Activated T-cell treated with anti-CD3 and anti-CD28 coated beads, Interleukin-2, amount 50 U/mL, for 72 hours (primary cell): ENCODE results near the gene ASPA. TPM values are rescaled to one million over a fixed set of nuclear protein-coding genes. Genes with fewer than 3 reads are reported as not detected.

Experiments used
- ATAC-seq, 2 donors: fragments of 150-1000 bp; cut with Tn5 transposase; replicated peaks in 1 of 2; 2 replicates each; pipeline ENCODE4 v1.10.0; 2021; ENCODE audit warnings: moderate library complexity in 2 of 2, mild to moderate bottlenecking in 1 of 2
- DNase-seq, 2 donors: peaks; one replicate each; pipeline ENCODE4 v3.0.0; 2021 to 2022; ENCODE audit warnings: mixed read lengths in 1 of 2
- H3K27ac Mint-ChIP-seq: one replicate; pipeline ENCODE4 v1.8.0; 2022; ENCODE audit warnings: mild to moderate bottlenecking, moderate library complexity, mixed read lengths
- H3K27me3 Mint-ChIP-seq: one replicate; pipeline ENCODE4 v1.8.0; 2022; ENCODE audit warnings: low read depth, mixed read lengths
- H3K36me3 Mint-ChIP-seq, 2 donors: one replicate each; pipeline ENCODE4 v1.8.0; 2022; ENCODE audit warnings: mixed read lengths in 2 of 2, mild to moderate bottlenecking in 1 of 2; ENCODE audit not compliant: insufficient read depth in 2 of 2
- H3K4me1 Mint-ChIP-seq: one replicate; pipeline ENCODE4 v1.8.0; 2022; ENCODE audit warnings: low read depth, mixed read lengths
- H3K4me3 Mint-ChIP-seq, 2 donors: one replicate each; pipeline ENCODE4 v1.8.0; 2022; ENCODE audit warnings: mild to moderate bottlenecking in 2 of 2, mixed read lengths in 2 of 2, moderate library complexity in 2 of 2
- H3K9me3 Mint-ChIP-seq, 2 donors: one replicate each; pipeline ENCODE4 v1.8.0; 2022; ENCODE audit warnings: mixed read lengths in 2 of 2
- total RNA-seq, 2 donors: library from RNA; stranded (reverse); gene quantifications; one replicate each; pipeline ENCODE4 v1.2.3, GENCODE V29; 2022

ASPA gene
- total RNA-seq, 2 donors from 2014 or later = 0.34 TPM; not detected in 1

- H3K4me1 Mint-ChIP-seq = no peaks in the 10 kb centered on the region
Measured at GRCh38 chr17:3479988-3480387, 4.2 kb downstream of the ASPA start.

GRCh38 chr17:3482852-3483251 lies 7.1 kb downstream of the ASPA start:
- Mint-ChIP-seq H3K36me3 (no peaks in the 10 kb centered on the region), H3K9me3 (no peaks in the 10 kb centered on the region), H3K27ac (no peak overlapping the region), H3K4me1 (no peaks in the 10 kb centered on the region), H3K27me3 (peaks cover 38% of the 10 kb centered on the region), H3K4me3 (no peak overlapping the region)
- DNase-seq = no peak
- no peak for ATAC-seq

More at GRCh38 chr17:3479988-3480387, 4.2 kb downstream of the ASPA start:
- Mint-ChIP-seq H3K36me3 (no peaks in the 10 kb centered on the region), H3K27me3 (peaks cover 23% of the 10 kb centered on the region), H3K27ac (no peak overlapping the region), H3K9me3 (no peaks in the 10 kb centered on the region), H3K4me3 (no peak overlapping the region)
- no peak for DNase-seq
- no peak for ATAC-seq

- no peak overlapping the region for H3K27ac Mint-ChIP-seq
- no peaks in the 10 kb centered on the region for H3K36me3 Mint-ChIP-seq
- no peaks in the 10 kb centered on the region for H3K9me3 Mint-ChIP-seq
- no peaks in the 10 kb centered on the region for H3K4me1 Mint-ChIP-seq
- DNase-seq (no peak), ATAC-seq (no peak)
- peaks cover 38% of the 10 kb centered on the region for H3K27me3 Mint-ChIP-seq
- no peak overlapping the region for H3K4me3 Mint-ChIP-seq
Measured at GRCh38 chr17:3485481-3486068, 9.8 kb downstream of the ASPA start.

GRCh38 chr17:3497101-3497500 lies 21.3 kb downstream of the ASPA start:
- no peak overlapping the region for H3K27ac Mint-ChIP-seq
- peaks cover 4% of the 10 kb centered on the region for H3K27me3 Mint-ChIP-seq
- DNase-seq = no peak
- no peaks in the 10 kb centered on the region for H3K36me3 Mint-ChIP-seq
- no peak for ATAC-seq
- H3K4me1 Mint-ChIP-seq = no peaks in the 10 kb centered on the region
- H3K4me3 Mint-ChIP-seq = no peak overlapping the region
- peaks cover 0 to 2% of the 10 kb centered on the region in 2 donors for H3K9me3 Mint-ChIP-seq

GRCh38 chr17:3501344-3501743 lies 25.5 kb downstream of the ASPA start:
- Mint-ChIP-seq H3K4me1 (no peaks in the 10 kb centered on the region), H3K9me3 (peaks cover 0 to 2% of the 10 kb centered on the region in 2 donors), H3K36me3 (no peaks in the 10 kb centered on the region), H3K27me3 (peaks cover 6% of the 10 kb centered on the region), H3K4me3 (no peak overlapping the region), H3K27ac (no peak overlapping the region)
- ATAC-seq = no peak
- no peak for DNase-seq

- Mint-ChIP-seq H3K27ac (no peak overlapping the region), H3K27me3 (peaks cover 9% of the 10 kb centered on the region), H3K9me3 (peaks cover 0 to 2% of the 10 kb centered on the region in 2 donors), H3K4me1 (no peaks in the 10 kb centered on the region), H3K36me3 (no peaks in the 10 kb centered on the region), H3K4me3 (no peak overlapping the region)
- ATAC-seq (no peak), DNase-seq (no peak)
Measured at GRCh38 chr17:3502466-3502865, 26.7 kb downstream of the ASPA start.

- H3K4me1 Mint-ChIP-seq = no peaks in the 10 kb centered on the region
- H3K9me3 Mint-ChIP-seq = peaks cover 0 to 3% of the 10 kb centered on the region in 2 donors
- DNase-seq = no peak
Measured at GRCh38 chr17:3503285-3503684, 27.5 kb downstream of the ASPA start.

GRCh38 chr17:3505008-3505407 lies 29.2 kb downstream of the ASPA start:
- H3K9me3 Mint-ChIP-seq = peaks cover 3 to 4% of the 10 kb centered on the region in 2 donors
- no peaks in the 10 kb centered on the region for H3K4me1 Mint-ChIP-seq
- ATAC-seq (no peak), DNase-seq (no peak)
- H3K27ac Mint-ChIP-seq = no peak overlapping the region
- H3K27me3 Mint-ChIP-seq = peaks cover 12% of the 10 kb centered on the region
- no peak overlapping the region for H3K4me3 Mint-ChIP-seq
- peaks cover 0 to 1% of the 10 kb centered on the region in 2 donors for H3K36me3 Mint-ChIP-seq

More at GRCh38 chr17:3503285-3503684, 27.5 kb downstream of the ASPA start:
- Mint-ChIP-seq H3K4me3 (no peak overlapping the region), H3K27ac (no peak overlapping the region), H3K36me3 (no peaks in the 10 kb centered on the region), H3K27me3 (peaks cover 12% of the 10 kb centered on the region)
- ATAC-seq = no peak

GRCh38 chr17:3506054-3506453 lies 30.3 kb downstream of the ASPA start:
- Mint-ChIP-seq H3K4me1 (no peaks in the 10 kb centered on the region), H3K36me3 (peaks cover 0 to 1% of the 10 kb centered on the region in 2 donors), H3K27ac (no peak overlapping the region), H3K9me3 (peaks cover 3 to 4% of the 10 kb centered on the region in 2 donors), H3K27me3 (peaks cover 12% of the 10 kb centered on the region), H3K4me3 (no peak overlapping the region)
- ATAC-seq (no peak), DNase-seq (no peak)

GRCh38 chr17:3507071-3507470 lies 31.3 kb downstream of the ASPA start:
- H3K4me1 Mint-ChIP-seq = no peaks in the 10 kb centered on the region

GRCh38 chr17:3507869-3508268 lies 32.1 kb downstream of the ASPA start:
- peaks cover 3 to 4% of the 10 kb centered on the region in 2 donors for H3K9me3 Mint-ChIP-seq
- no peaks in the 10 kb centered on the region for H3K4me1 Mint-ChIP-seq
- H3K27ac Mint-ChIP-seq = no peak overlapping the region
- peaks cover 12% of the 10 kb centered on the region for H3K27me3 Mint-ChIP-seq
- ATAC-seq (no peak), DNase-seq (no peak)
- H3K4me3 Mint-ChIP-seq = no peak overlapping the region
- peaks cover 0 to 1% of the 10 kb centered on the region in 2 donors for H3K36me3 Mint-ChIP-seq

More at GRCh38 chr17:3507071-3507470, 31.3 kb downstream of the ASPA start:
- H3K27me3 Mint-ChIP-seq = peaks cover 12% of the 10 kb centered on the region
- DNase-seq (no peak), ATAC-seq (no peak)
- peaks cover 3 to 4% of the 10 kb centered on the region in 2 donors for H3K9me3 Mint-ChIP-seq
- H3K4me3 Mint-ChIP-seq = no peak overlapping the region
- peaks cover 0 to 1% of the 10 kb centered on the region in 2 donors for H3K36me3 Mint-ChIP-seq
- H3K27ac Mint-ChIP-seq = no peak overlapping the region

- no peak for DNase-seq
- H3K27ac Mint-ChIP-seq = no peak overlapping the region
- H3K27me3 Mint-ChIP-seq = peaks cover 8% of the 10 kb centered on the region
- H3K9me3 Mint-ChIP-seq = peaks cover 1 to 4% of the 10 kb centered on the region in 2 donors
- no peaks in the 10 kb centered on the region for H3K4me1 Mint-ChIP-seq
- no peak overlapping the region for H3K4me3 Mint-ChIP-seq
- peaks cover 0 to 1% of the 10 kb centered on the region in 2 donors for H3K36me3 Mint-ChIP-seq
- ATAC-seq = no peak
Measured at GRCh38 chr17:3510090-3510489, 34.3 kb downstream of the ASPA start.

- no peaks in the 10 kb centered on the region for H3K4me1 Mint-ChIP-seq
- H3K9me3 Mint-ChIP-seq = peaks cover 1 to 4% of the 10 kb centered on the region in 2 donors
- DNase-seq (no peak), ATAC-seq (no peak)
- H3K36me3 Mint-ChIP-seq = peaks cover 0 to 1% of the 10 kb centered on the region in 2 donors
- H3K27me3 Mint-ChIP-seq = peaks cover 6% of the 10 kb centered on the region
- no peak overlapping the region for H3K27ac Mint-ChIP-seq
- H3K4me3 Mint-ChIP-seq = no peak overlapping the region
Measured at GRCh38 chr17:3511852-3512504, 36.2 kb downstream of the ASPA start.
